Measurements from ENCODE around the gene SPOCK1.

SPOCK1 gene

DNA sequence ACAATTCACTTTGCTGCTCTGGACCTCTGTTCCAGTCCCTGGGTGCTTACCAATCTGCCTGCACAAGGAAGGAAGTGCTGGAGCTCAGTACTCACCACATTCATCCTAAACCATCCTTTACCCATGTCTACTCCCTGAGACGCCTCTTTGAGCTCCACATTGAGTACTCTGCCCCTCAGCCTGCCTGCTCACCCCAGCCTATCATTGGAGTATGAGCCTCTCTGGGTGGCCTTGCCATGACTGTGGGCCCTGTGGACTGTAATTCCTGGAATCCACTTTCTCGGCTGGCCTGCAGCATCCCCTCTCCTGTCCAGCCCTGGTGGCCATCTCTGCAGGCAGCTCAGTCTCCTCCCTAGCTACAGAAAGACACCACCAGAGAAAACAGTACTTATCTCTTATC is 428.6 kb downstream of the SPOCK1 start:
- DNase-seq (ENCODE audit: low spot score): no peak

DNA sequence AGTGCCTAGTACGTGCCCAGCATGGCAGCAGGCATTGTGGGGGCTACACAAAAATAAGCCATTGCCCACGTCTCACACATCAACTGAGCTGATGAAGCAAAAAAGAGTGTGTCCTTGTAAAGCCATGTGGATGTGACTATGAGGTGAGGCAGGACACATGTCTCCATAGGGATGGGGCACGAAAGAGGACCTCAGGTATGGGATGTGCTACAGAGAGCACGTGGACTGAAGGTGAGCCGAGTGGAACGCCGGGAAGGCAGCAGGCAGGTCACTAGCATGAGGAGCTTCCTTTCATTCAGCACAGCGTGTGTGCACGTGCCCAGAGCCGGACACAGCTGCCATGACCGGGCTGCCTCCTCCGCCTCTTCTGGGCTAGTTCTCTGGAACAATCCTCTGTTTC is 429.8 kb downstream of the SPOCK1 start:
- DNase-seq (ENCODE audit: low spot score): no peak

DNA sequence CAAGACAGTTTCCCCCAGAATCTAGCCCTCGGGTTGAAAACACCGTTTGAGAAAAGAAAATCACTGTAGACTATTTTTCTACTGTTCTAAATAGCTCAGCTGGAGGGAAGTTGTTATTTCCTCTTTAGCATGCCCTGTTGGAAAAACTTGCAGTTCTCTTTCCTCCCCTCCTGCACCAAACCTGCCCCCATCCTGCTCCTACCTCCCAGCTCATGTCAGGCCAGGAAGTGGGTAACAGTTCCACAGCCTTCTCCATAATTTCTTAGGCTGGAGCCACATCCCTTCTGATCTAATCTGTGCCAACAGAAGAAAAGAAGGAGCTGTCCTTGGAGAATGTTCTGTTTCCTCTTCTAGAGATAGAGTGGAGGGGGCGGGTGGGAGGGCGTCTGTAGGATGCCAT is 437.7 kb downstream of the SPOCK1 start:
- no peak for DNase-seq (ENCODE audit: low spot score)

DNA sequence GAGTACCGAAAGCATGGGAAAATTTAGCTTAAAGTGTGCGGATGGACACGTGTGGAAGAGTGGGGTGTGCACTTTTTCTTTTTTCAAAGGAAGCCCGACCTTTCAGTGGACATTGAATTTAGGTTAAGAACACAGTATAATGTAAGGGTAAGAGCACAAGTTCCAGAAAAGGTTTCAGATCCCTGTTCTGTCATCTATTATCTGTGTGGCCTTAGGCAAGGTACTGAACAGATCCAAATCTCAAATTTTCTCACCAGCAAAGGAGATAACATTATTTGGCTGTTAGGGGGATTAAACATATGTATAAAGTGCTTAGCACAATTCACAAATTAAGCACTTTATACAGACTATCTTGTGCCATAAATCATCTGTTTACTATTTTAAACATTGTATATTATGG is 441.0 kb downstream of the SPOCK1 start:
- no peak for DNase-seq (ENCODE audit: low spot score)

DNA sequence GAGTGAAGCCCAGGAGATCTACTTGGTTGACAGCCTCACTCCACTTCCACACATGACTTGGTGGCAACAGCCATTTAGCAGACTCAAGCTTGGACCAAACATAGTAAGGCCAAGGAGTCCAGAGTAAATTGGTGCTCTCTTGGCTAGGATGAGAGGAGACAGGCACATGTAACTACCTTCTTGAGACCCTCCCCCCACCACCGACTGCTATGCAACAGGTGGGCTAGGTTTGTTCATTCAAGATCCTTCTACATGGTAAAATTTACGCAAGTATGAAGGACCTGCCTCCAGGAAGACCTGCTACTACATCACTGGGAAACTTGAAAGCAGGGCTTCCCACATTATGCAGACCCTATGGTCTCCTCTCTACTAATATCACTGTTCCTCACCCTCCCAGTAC is 442.4 kb downstream of the SPOCK1 start:
- DNase-seq (ENCODE audit: low spot score): no peak

DNA sequence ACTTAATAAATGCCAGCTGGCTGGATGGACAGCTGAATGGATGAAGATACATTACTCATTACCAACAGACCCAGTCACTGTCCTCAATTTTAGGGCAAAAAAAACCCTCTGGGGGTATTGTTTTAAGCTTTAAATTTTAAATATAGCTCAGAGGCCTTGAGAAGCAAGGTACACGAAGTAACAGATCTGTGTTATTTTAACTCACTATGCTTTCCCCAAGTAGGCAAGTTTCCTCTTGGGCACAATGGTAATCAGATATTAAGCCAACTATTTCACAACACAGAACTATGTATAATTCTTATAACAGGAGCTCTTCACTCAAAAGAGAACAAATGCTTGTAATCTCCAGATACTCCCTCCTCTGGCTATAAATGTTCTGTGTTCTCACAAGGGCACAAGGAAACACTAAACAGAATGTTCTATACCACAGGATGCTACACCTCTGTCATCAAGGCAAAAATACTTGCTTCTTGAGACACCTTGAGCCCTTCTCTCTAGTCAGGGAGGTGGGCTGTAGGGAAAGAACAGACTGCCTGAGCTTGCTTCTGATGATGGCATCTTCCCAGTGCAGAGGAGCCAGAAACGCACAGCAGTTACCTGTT is 443.8 kb downstream of the SPOCK1 start:
- no peak for DNase-seq (ENCODE audit: low spot score)

DNA sequence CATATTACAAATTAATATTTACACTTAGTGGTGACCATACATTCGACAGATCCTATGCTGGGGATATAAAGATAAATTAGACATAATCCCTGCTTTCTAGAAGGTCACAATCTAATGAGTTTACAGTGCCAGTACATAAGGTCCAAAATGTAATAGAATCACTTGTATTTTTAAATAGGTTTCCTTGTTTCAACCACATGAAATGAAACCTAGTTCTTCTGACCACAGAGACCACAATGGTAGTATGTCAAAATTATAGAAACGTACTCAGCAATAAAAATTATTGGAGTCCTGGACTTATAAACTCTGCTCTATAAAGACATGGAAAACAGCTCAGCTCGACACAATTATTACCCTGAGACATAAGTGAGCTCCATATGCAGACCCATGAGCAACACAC is 444.3 kb downstream of the SPOCK1 start:
- DNase-seq (ENCODE audit: low spot score): no peak

DNA sequence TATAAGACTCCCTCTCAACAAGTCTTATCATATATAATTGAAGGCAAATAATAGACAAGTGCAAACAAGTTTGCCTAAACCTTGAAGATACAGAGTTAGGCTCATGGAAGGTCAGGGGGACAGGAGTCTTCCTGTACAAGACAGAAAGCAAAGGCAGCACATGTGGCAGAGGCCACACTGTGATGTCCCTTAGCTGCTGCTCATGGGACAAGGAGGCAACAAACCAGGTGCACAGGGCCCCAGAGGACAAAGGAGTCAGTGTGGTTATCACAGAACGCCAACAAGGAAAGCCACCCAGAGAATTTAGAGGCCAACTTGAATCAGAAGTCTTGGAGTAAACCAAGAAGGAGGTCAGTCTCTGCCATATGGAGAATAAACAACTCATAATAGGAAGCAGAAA is 444.8 kb downstream of the SPOCK1 start:
- no peak for DNase-seq (ENCODE audit: low spot score)

DNA sequence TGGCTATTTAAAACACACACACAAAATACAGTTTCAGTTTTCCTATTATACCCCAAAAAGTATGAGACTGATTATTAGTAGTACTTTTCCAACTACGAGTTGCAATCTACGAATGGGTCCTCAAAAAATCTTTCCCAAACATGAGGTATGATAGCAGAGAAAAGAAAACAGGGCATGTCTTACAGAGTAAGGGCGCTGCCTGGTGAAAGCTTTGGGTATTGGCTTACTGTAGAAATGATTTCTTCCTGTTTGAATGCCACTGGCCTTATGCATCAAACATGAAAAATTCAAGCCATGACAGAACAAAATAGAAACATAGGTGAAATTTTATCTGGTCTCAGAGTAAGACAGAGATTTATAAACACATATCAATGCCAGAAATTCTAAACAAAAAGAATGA is 448.0 kb downstream of the SPOCK1 start:
- DNase-seq (ENCODE audit: low spot score): no peak

DNA sequence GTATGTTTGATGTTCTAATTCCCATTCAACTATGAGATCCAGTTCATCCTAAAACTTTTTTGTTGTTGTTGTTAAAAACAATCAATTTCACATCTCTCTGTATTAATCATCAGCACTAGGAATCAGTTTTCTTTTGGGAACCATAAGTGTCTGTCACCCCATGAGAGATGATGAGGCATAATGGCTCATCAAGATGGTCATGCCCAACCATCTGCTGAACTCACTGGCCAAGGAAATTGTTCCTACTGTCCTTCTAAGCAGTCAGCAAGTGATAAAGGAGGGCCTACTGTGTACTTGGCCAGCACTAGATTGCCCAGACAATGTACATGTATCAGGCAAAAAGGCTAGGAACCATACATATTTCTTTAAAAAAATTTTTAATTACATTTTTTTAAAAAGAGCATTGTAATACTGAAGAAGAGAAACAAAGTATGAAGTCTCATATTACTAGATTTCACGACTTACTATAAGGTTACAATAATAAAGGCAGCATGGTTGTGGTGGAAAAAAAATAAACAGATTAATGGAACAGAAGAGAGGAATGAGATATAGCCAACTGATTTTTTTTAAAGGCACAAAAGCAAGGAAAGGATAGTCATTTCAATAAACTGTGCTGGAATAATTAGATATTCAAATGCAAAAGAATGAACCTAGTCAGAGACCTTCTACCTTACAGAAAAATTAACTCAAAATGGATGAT is 458.3 kb downstream of the SPOCK1 start:
- DNase-seq (ENCODE audit: low spot score): no peak

DNA sequence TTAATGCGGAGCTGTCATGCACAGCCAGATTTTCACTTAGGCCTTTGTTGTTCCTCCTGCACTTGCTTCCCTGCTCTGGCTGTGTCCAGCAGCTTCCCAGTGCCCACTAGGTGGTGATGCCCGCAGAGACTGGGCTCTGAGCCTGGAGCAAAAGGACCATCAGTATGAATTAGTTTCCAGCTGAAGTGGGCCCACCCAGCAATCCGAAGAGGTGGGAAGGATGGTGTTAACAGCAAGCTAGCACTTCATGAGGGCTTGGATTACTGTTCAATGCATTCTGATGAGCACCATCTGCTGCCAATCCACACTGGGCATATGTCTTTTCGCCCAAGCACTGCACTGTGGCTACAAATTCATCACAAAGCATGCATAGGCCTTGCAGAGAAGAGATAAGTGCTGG is 459.1 kb downstream of the SPOCK1 start:
- no peak for DNase-seq (ENCODE audit: low spot score)

DNA sequence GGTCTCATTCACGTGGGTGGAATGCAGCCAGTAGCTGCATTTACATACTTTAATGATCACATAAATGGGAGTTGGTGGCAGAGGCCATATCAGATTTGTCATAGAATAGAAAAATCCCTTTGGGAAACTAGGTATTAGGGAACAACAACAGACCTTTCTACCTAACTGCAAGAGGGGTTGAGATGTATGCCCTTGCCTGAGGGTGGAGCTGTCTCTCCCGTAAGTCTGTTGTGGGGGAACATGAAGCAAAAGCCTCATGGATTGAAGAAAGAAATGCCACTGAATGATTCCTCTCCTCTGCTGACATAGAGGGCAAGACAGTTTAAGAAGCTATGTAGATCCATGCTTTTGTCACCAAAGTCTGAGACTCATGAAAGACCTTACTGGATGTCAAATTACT is 461.3 kb downstream of the SPOCK1 start:
- DNase-seq (ENCODE audit: low spot score): peak; percentile 18

DNA sequence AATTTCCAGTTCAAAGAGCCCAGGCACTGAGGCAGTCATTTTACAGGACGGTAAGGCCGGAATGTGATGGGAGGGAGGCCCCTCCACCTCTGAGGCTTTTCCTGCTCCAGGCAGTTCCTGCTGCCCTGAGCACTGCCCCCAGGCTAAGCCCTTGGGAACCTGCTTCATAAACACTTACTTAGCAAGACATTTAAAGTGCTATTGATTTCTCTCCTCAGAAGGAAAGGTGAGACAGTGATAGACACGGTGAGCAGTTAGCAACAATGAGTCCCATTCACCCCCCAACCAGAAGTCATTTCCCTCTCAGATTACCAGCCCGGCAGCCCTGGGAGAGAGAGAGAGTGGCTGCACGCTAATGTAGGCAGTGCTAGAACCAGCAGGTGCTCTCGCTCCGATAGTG is 462.5 kb downstream of the SPOCK1 start:
- peak; percentile 43 for DNase-seq (ENCODE audit: low spot score)

DNA sequence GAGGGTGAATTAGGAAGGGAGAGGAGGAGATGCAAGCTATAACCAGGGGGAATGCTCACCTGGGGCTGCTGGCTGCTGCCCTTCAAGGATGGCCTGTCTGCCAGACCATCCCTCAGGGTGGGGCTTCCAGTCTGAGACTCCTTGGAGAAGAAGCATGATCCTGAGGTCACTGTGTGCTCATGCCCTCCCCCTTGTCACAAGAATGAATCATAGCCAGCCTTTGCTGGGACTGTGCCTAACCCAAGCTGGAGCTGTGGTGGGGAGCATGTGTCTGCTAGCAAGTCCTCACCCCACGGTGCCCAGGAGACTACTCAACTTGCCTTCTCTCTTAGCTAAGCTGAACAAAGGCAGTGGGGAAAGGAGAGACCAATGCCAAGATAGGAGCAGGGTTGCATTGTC is 463.6 kb downstream of the SPOCK1 start:
- DNase-seq (ENCODE audit: low spot score): no peak

DNA sequence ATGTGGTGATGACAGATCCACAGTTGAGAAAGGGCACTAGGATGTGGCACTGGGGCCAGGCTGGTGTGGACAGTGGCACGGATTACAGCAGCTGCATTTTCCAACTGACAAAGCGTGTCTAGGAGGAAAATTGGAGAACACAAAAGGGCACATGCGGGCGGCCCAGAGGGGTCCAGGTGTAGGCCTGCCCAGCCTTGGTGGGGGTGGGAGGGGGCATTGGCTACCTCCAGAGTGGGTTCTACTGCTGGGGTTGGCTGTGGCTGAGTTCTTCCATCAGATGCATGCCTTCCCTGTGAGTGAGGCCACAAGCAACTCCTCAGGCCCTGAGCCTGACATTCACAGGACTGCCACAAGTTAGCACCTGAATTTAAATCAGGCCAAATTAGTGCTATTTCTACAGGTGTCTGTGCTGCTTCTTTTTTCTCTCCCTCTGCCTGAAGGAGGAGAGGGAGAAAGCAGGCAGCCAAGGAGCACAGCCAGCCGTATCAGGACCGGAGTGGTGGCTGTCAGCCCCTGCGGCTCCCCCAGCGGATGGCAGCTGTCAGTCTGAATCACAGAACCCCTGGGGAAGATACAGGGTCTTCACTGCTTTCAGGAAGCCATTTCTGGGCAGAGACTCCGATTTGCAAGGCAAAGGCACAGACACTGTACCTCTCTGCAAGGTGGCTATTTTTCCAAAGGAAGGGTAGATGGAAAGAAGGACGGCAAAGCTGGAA is 464.2 kb downstream of the SPOCK1 start:
- peak; percentile 17 for DNase-seq (ENCODE audit: low spot score)

DNA sequence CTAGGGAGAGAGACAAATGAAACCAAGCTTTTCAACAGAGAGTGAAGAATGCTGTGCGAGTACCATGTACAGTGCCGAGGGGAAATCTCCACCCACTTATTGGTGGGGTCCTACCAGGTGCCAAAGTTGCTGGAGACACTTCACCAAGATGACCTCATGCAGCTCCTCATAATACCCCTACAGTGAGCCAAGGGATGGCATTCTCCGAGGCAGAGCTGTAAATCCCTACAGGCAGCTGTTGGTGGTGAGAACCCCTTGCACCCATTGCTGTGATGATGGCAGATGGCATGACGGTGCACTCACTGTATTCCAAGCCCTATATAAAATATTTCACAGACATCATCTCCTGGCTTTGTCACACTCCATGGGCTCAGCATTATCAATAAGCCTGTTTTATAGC is 464.9 kb downstream of the SPOCK1 start:
- DNase-seq (ENCODE audit: low spot score): no peak

DNA sequence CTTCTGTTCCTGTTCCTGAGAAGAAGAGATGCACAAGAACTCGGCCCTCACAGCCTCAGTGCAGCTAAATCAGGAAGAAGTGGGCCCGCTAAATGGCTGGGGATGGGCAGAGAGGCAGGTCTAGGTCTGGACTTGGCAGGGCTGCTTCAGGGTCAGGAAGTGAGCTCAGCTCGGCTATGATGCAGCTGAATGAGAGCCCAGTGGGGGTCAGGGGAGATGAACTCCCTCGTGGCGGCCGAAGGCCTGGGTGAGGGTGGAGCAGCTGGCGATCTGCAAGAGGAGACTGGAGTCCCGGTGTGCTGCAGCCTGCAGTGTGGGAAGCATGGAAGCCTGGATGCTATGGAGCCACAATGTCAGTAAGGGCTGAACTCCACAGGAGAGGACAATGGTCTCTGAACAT is 466.2 kb downstream of the SPOCK1 start:
- no peak for DNase-seq (ENCODE audit: low spot score)

DNA sequence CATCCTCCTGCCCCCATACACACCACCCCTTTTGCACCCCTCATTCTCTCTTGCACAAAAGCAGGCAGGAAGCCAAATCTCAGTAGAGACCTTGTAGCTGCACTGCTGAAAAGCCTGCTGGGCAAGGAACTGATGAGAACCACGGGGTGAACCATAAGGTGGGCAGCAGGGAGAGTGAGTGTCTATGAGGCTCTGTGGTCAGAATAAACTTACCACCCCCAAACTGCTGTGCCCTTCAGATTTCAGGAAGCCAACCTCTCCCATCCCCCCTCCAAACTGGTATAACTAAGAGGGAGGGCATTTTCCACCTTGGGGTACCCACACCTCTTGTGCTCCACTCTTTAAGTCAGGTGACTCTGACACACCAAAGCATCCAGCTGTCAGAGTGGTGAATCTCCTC is 471.4 kb downstream of the SPOCK1 start:
- no peak for DNase-seq (ENCODE audit: low spot score)

DNA sequence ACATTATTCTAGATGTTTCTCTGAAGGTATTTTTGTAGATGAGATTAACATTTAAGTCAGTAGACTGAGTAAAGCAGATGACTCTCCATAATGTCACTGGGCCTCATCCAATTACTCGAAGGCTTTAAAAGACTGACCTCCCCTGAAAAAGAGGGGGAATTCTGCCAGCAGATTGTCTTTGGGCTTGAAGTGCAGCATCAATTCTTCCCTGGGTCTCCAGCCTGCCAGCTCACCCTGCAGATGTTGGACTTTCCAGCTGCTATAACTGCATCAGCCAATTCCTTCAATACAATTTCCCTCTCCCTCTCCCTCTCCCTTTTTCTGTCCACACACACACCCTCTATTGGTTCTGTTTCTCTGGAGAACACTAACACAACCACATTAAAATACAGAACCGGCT is 472.8 kb downstream of the SPOCK1 start:
- DNase-seq (ENCODE audit: low spot score): no peak

DNA sequence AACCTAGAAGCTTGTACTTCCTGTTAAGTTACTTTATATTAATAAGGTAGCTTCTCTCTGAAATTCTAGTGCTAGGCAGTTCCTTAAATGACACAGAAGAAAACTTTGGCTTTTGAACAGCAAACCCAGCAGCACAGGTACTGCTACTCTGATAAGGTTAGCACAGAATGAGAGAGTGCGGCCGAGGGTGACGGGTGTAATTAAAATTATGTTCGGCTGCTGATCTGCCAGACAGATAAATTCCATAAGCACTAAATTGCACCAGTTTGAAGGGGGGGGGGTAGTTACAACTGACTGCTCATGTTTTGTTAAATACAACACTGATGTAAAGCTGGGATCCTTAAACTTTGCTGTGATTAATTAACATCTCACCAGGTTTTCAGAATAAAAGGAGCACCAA is 475.1 kb downstream of the SPOCK1 start:
- no peak for DNase-seq (ENCODE audit: low spot score)

DNA sequence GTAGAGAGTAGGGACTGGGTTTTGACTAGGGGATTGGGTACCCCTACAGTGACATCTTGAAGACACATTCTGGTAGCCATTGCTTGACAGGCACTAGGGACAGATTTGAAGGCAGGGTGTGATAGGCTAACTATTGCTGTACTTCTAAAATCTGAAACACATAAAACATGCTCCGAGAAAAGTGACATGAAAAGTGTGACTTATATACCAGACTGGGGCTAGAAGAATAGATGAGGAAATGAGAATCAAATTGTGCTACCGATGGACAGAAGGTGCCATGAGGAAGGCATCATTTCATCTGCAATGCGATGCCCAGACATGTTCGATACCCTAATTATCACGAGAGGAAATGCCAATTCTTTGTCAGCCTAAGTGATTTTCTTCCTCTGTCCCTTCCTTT is 475.8 kb downstream of the SPOCK1 start:
- no peak for DNase-seq (ENCODE audit: low spot score)

DNA sequence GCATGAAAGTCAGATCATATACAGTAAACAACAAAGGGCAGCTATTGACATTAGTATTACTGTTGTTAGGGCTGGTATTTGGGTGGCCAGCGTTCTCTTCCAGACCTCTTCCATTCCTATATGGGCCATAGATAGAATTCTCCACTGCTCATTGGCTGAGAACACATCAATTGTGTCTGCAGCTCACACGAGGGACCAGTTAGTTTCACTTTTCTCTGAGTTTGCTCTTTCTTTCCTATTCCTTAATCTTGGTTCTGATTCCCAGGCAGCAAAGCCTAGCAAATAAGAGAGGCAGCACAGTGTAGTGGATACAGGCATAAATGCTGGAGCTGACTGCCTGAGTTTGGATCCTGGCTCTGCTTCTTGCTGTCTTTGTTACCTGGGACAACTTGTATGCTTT is 476.4 kb downstream of the SPOCK1 start:
- no peak for DNase-seq (ENCODE audit: low spot score)

DNA sequence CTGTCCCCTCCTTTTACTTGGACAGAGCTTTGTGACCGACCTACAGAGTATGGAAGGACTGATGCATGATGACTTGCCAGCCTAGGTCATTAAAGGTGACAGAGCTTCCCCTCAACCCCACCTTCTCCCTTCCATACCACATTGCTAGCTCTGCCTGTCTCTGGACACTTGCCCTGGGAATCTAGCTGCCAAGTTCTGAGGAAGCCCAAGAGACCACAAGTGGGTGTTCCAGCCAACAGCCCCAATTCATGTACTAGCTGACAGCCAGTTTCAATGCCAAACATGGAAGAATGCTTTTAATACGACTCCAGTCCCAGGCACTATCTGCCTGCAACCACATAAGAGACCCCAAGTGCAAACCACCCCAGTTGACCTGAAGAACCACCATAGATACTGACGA is 477.1 kb downstream of the SPOCK1 start:
- no peak for DNase-seq (ENCODE audit: low spot score)

DNA sequence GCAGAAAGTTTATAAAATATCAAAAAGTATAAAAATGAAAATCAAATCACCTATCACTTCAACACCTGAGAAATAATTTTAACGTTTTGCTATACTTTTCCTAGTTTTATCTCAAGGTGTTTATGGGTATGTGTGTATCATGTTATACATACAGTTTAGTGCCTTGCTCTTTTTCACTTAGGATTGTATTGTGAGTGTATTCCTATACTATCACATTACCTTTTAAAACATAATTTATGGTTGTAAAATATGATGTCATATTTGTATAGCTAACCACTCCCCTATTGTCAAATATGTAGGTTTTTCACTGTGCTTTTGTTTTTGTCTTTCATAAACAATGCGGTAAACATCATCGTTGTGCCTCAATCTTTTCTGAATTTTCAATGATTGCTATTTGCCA is 479.9 kb downstream of the SPOCK1 start:
- no peak for DNase-seq (ENCODE audit: low spot score)
